GM18517 (cell line): ENCODE data around the gene RASA3.

Experiments used
- ATAC-seq: cut with Tn5 transposase; IDR thresholded peaks from one replicate; pipeline ENCODE4 v1.9.1; 2021; ENCODE audit warnings: mild to moderate bottlenecking, moderate library complexity; ENCODE audit not compliant: unreplicated experiment

The RASA3 gene

DNA sequence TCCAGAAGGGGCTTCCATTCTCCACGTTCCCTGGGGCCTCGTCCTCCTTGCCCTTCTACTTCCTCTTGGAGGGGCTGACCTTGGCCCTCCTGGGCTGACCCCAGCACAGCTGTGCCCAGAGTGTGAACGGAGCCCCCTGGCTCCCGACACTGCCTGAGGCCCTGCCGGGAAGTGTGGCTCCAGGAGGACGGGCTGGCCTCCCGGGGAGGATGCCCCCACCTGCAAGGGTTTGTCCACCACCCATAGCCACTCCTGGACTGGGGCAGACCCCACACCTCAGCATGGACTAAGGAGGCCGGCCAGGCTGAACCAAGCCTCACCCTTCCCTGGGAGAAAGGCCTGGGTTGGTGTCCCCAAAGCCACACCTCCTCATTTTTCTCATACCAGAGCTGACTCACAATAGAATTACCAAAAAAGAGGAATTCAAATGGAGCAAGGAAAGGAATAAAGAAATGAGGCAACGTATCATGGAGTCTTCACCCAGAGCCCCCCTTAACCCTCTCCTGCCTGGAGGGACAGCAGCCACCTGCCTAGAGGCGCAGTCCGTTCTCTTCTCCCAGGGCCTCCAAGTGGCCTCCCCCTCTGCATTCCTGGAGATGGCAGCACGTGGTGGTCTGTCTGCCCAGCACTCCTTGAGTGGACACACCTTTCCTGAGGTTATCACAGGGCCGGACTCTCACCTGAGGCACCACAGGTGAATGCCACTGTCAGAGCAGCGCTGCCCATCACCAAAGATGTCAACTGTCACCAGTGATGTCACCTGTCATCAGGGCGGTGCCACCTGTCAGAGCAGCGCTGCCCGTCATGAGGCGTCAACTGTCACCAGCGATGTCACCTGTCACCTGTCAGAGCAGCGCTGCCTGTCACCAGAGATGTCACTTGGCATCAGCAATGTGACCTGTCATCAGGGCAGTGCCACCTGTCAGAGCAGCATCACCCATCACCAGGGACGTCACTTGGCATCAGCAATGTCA lies 155.4 kb downstream of the RASA3 start:
- ATAC-seq = no peak

GRCh38 chr13:113975416-113975815 lies 157.0 kb downstream of the RASA3 start:
- ATAC-seq = no peak

DNA sequence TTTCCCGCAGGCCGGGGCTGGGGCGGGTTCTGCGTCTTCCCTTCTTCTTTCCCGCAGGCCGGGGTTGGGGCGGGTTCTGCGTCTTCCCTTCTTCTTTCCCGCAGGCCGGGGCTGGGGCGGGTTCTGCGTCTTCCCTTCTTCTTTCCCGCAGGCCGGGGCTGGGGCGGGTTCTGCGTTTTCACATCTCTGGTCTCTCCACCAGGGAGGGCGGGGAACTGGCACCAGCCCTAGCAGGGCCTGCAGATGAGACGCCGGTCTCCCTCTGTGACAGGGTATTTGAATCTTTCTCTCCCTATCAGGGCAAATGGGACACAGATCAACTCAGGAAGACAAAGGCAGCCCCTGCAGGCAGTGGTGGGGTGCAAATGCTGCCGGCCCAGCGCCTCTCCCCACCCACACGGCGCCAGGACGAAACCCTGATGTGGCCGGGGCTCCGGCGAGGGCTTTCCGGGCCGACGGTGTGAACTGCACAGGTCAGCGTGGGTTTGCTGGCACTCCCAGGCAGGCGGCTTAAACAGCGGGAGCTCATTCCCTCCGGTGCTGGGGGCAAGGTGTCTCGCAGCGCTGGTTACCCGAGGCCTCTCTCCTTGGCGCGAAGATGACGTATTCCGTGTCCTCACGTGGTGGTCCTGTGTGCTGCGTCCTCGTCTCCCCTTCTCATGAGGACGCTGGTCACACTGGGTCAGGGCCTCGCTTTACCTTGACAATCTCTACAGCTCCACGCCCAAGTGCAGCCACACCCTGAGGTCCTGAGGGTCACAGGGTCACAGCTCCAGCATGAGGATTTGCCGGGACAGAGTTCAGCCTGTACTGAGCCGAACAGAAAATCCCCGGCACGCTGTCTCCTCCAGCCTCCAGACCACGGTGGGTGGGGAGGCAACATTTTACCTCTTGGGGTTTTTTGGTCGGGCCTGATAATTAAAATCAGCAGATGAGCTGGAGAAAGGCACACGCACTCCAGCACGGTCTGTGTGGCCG lies 157.8 kb downstream of the RASA3 start:
- ATAC-seq = no peak

DNA sequence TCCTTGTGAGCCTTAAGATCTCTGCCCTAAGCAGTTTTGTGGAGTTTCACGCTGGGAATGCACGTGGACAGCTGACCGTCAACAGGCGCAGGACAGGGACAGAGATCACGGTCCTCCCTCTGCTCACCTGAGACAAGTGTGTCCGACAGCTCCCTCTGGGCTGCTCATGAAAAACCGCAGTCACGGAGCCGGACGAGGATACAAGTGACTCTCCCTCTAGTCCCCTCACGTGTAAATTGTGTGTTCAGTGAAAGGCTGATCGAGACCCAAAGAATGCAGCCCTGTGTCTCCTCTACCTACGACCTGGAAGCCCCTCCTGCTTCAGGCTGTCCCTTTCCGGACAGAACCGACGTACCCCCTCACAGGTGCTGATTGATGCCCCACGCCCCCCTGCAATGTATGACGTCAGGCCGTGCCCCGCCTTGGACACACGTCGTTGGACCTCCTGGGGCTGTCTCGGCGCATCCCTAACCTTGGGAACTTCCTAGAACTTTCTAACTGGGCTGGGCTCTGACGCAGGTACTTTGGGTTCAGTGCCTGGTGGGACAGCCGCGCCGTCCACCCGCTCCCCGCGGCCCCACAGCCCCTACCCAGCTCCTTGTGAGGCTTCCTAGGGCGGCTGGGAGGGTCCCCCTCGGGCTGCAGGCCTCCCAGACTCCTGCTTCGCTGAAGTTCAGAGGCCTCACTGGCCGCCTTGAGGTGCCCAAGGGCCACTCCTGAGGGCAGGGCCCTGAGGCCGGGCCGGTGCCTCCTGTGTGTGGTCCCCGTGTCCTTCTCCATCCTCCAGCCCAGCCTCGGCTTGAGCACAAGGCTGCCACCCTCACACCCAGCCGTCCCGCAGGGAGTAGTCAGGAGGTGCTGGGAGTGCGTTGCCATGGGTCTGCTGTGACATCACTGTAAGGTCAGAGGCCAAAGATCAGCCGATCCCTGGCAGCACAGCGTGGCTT lies 158.9 kb downstream of the RASA3 start, which contains the start of gene C13orf46:
C13orf46 (minus strand) TSS at position 859 of the 947 bp plus-strand sequence; CDS start at position 780, 79 bp downstream.
- no peak for ATAC-seq

GRCh38 chr13:113972451-113973217 lies 159.8 kb downstream of the RASA3 start:
- no peak for ATAC-seq

DNA sequence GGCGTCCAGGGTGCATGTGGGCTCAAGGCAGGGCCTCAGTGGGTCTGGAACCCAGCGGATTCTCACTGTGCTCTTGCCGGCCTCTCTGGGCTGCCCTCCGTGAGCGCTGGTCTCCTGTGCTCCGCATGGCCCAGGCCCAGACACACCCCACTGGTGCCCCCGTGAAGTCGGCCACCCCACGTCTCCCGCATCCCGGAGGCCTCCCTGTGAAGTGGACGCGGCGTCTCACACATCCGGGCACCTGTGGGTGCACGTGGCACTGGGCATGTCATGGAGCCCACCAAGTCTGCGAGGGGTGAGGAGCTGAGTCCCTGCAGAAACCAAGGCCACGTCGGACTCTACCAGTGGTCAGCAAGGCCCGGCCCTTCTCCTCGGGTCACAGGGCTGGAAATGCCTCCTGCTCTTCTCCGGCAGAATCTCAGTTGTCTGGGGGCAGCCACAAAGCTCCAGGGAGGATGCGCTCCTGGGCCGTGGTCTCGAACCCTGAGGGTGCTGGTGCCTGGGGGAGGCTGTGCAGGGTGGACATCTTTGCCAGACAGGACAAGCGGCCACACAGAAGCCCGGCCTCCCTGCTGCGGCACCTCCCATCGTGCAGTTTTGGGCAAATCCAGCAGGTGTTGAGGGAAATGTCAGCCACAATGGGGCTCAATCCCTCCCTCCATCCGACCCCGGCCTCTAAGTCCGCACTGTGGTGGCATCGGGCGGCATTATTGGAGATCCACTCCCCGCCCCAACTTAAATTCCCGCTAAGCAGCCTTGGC lies 160.8 kb downstream of the RASA3 start:
- ATAC-seq = no peak

DNA sequence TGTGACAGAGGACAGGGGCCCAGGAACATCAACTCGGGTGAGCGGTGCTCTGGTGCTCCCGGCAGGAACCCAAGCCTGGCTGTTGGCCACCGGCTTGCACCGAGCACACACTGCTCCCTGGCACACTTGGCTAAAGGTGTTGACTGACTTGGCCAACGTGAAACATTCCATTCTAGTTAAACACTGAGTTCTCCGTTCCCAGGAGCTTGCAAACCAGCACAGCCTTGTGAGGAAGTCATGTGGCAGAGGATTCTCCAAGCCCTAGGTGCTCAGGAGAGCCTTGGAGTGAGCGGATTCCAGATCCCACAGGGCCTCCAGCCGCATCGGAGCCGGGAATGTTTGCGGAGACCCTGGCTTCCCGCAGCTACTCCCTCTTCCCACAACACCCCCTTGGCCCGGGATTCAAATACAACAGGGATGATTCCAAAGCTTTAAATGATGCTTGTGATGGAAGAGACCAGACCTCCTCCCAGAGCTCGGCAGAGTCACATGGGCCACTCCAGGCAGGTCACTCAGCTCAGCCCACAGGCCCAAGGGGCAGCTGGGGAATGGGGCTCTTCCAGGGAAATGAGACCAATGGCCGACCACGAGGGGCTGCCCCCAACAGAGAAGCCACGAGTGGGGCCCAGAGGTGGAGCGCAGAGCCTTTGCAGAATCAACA lies 161.5 kb downstream of the RASA3 start:
- ATAC-seq = no peak

GRCh38 chr13:113969973-113970611 lies 162.3 kb downstream of the RASA3 start:
- ATAC-seq = no peak

GRCh38 chr13:113969311-113969972 lies 163.0 kb downstream of the RASA3 start:
- no peak for ATAC-seq

DNA sequence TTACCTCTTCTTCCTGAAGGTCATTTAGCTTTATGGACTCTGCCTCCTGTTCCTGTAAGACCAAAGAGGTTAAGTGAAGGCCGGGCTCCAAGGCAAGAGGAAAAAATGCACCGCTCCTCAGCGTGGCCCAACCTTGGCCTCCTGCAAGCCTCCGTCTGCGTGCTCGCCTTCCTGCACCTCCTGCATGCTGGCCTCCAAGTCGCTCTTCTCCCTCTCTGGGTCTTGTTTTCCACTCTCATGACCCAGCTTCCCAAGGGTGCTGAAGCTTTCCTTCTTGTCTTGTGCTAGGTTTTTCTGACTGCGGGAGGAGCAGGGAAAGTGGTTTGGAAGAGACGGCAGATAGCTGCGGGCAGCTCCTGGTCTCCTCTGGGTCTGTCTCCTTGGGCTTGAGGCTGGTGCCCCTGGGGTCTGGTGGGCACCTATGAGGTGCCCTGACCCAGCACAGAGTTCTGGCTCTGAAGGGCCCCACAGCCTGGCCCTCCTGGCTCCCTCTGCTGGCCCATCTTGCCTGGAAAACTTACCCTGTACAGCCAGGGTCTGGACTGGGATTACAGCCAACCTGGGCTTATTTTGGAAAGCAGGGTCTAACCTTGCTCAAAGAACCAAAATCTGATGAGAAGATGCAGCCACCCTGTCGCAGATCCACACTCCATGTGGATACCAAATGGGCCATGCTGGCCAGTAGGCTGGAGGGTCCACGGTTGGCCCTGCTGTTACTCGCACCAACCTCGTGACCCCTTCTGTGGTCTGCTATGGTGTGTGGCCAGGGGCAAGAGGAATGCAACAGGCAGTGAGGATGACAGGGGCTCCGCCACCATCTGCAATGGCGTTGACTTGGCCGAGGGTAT lies 163.7 kb downstream of the RASA3 start:
- no peak for ATAC-seq

GRCh38 chr13:113967729-113968462 lies 164.5 kb downstream of the RASA3 start:
- ATAC-seq = no peak

- no peak for ATAC-seq
Observed at GRCh38 chr13:113967206-113967720, 165.2 kb downstream of the RASA3 start.

- ATAC-seq = no peak
Observed at GRCh38 chr13:113965968-113966884, 166.2 kb downstream of the RASA3 start.

- ATAC-seq = no peak
Observed at GRCh38 chr13:113965383-113965874, 167.0 kb downstream of the RASA3 start.
